ENCODE data around the gene GPR141.

Gene GPR141

GRCh38 chr7:37756797-37757551, 73.4 kb downstream of the GPR141 start:
- H2BK120ac ChIP-seq (ENCODE audit: low read depth, low read length) = no peak overlapping the region

GRCh38 chr7:37757563-37757962, 74.0 kb downstream of the GPR141 start:
- no peak overlapping the region for H3K18ac ChIP-seq (ENCODE audit: low read length)
- H4K8ac ChIP-seq (ENCODE audit: low read depth, low read length) = no peak overlapping the region
- H2BK5ac ChIP-seq (ENCODE audit: low read length) = no peak overlapping the region
- no peaks in the 10 kb centered on the region for H3K36me3 ChIP-seq (ENCODE audit: control insufficient read depth, insufficient read depth, low read length)
- no peak overlapping the region for H3K27ac ChIP-seq (ENCODE audit: low read depth, low read length)
- H2AK5ac ChIP-seq (ENCODE audit: low read length) = no peak overlapping the region
- H2BK15ac ChIP-seq (replicated peaks; ENCODE audit: low read depth) = no peak overlapping the region
- H3K27me3 ChIP-seq (ENCODE audit: insufficient read depth, low read length, poor library complexity) = no peaks in the 10 kb centered on the region
- no peaks in the 10 kb centered on the region for H3K79me1 ChIP-seq (ENCODE audit: low read length)
- WGBS (ENCODE audit: extremely low coverage, insufficient coverage, low lambda C conversion rate) = no CpG with 5 or more reads among the region's 3 CpGs
- no peak overlapping the region for H3K9ac ChIP-seq (ENCODE audit: low read length)
- no peak overlapping the region for H3K23ac ChIP-seq (ENCODE audit: low read length)
- no peak overlapping the region for H2BK120ac ChIP-seq (ENCODE audit: low read depth, low read length)
- DNase-seq = no peak
- H3K4me2 ChIP-seq (ENCODE audit: low read length) = no peak overlapping the region
- H4K5ac ChIP-seq (ENCODE audit: low read length) = no peak overlapping the region
- H3K56ac ChIP-seq (ENCODE audit: low read length) = no peak overlapping the region
- no peak overlapping the region for H3K4ac ChIP-seq (ENCODE audit: low read depth, low read length)
- no peak overlapping the region for H3K4me3 ChIP-seq (ENCODE audit: low read length)
- no peaks in the 10 kb centered on the region for H3K79me2 ChIP-seq (ENCODE audit: control insufficient read depth, insufficient read depth, low read length)
- H3K4me1 ChIP-seq (ENCODE audit: control insufficient read depth, low read depth, low read length) = no peaks in the 10 kb centered on the region

More at GRCh38 chr7:37756797-37757551, 73.4 kb downstream of the GPR141 start:
- Histone ChIP-seq H3K18ac (ENCODE audit: low read length) (no peak overlapping the region), H2AK5ac (ENCODE audit: low read length) (no peak overlapping the region), H3K9ac (ENCODE audit: low read length) (no peak overlapping the region), H3K79me2 (ENCODE audit: control insufficient read depth, insufficient read depth, low read length) (no peaks in the 10 kb centered on the region), H2BK15ac (replicated peaks; ENCODE audit: low read depth) (no peak overlapping the region), H4K5ac (ENCODE audit: low read length) (no peak overlapping the region), H3K4me3 (ENCODE audit: low read length) (no peak overlapping the region), H3K56ac (ENCODE audit: low read length) (no peak overlapping the region), H3K27me3 (ENCODE audit: insufficient read depth, low read length, poor library complexity) (no peaks in the 10 kb centered on the region), H3K27ac (ENCODE audit: low read depth, low read length) (no peak overlapping the region), H3K4me1 (ENCODE audit: control insufficient read depth, low read depth, low read length) (no peaks in the 10 kb centered on the region), H3K79me1 (ENCODE audit: low read length) (no peaks in the 10 kb centered on the region), H3K23ac (ENCODE audit: low read length) (no peak overlapping the region), H4K8ac (ENCODE audit: low read depth, low read length) (no peak overlapping the region), H3K4ac (ENCODE audit: low read depth, low read length) (no peak overlapping the region), H3K36me3 (ENCODE audit: control insufficient read depth, insufficient read depth, low read length) (no peaks in the 10 kb centered on the region), H2BK5ac (ENCODE audit: low read length) (no peak overlapping the region), H3K4me2 (ENCODE audit: low read length) (no peak overlapping the region)
- DNase-seq = no peak
- WGBS (ENCODE audit: extremely low coverage, insufficient coverage, low lambda C conversion rate) = no CpG with 5 or more reads among the region's 5 CpGs

GRCh38 chr7:37758501-37759045, 75.0 kb downstream of the GPR141 start:
- Histone ChIP-seq H3K27ac (ENCODE audit: low read depth, low read length) (no peak overlapping the region), H4K8ac (ENCODE audit: low read depth, low read length) (no peak overlapping the region), H2BK5ac (ENCODE audit: low read length) (no peak overlapping the region), H2BK15ac (replicated peaks; ENCODE audit: low read depth) (no peak overlapping the region), H2AK5ac (ENCODE audit: low read length) (no peak overlapping the region), H3K4me3 (ENCODE audit: low read length) (no peak overlapping the region), H3K36me3 (ENCODE audit: control insufficient read depth, insufficient read depth, low read length) (no peaks in the 10 kb centered on the region), H3K9ac (ENCODE audit: low read length) (no peak overlapping the region), H3K23ac (ENCODE audit: low read length) (no peak overlapping the region), H3K4me1 (ENCODE audit: control insufficient read depth, low read depth, low read length) (no peaks in the 10 kb centered on the region), H2BK120ac (ENCODE audit: low read depth, low read length) (no peak overlapping the region), H4K5ac (ENCODE audit: low read length) (no peak overlapping the region), H3K18ac (ENCODE audit: low read length) (no peak overlapping the region), H3K79me2 (ENCODE audit: control insufficient read depth, insufficient read depth, low read length) (no peaks in the 10 kb centered on the region), H3K56ac (ENCODE audit: low read length) (no peak overlapping the region), H3K79me1 (ENCODE audit: low read length) (no peaks in the 10 kb centered on the region), H3K4me2 (ENCODE audit: low read length) (no peak overlapping the region), H3K4ac (ENCODE audit: low read depth, low read length) (no peak overlapping the region), H3K27me3 (ENCODE audit: insufficient read depth, low read length, poor library complexity) (no peaks in the 10 kb centered on the region)
- no peak for DNase-seq
- WGBS (ENCODE audit: extremely low coverage, insufficient coverage, low lambda C conversion rate) = no CpG with 5 or more reads among the region's 3 CpGs

- H4K8ac ChIP-seq (ENCODE audit: low read depth, low read length) = no peak overlapping the region
- H3K27ac ChIP-seq (ENCODE audit: low read depth, low read length) = no peak overlapping the region
- H2BK5ac ChIP-seq (ENCODE audit: low read length) = no peak overlapping the region
- H3K23ac ChIP-seq (ENCODE audit: low read length) = no peak overlapping the region
- H2BK120ac ChIP-seq (ENCODE audit: low read depth, low read length) = no peak overlapping the region
- no peaks in the 10 kb centered on the region for H3K79me1 ChIP-seq (ENCODE audit: low read length)
- no peaks in the 10 kb centered on the region for H3K27me3 ChIP-seq (ENCODE audit: insufficient read depth, low read length, poor library complexity)
- no peaks in the 10 kb centered on the region for H3K4me1 ChIP-seq (ENCODE audit: control insufficient read depth, low read depth, low read length)
- no peak overlapping the region for H3K9ac ChIP-seq (ENCODE audit: low read length)
- no peak overlapping the region for H3K56ac ChIP-seq (ENCODE audit: low read length)
- no peak overlapping the region for H3K18ac ChIP-seq (ENCODE audit: low read length)
- H4K5ac ChIP-seq (ENCODE audit: low read length) = no peak overlapping the region
- H3K79me2 ChIP-seq (ENCODE audit: control insufficient read depth, insufficient read depth, low read length) = no peaks in the 10 kb centered on the region
- H3K36me3 ChIP-seq (ENCODE audit: control insufficient read depth, insufficient read depth, low read length) = no peaks in the 10 kb centered on the region
- no peak overlapping the region for H3K4ac ChIP-seq (ENCODE audit: low read depth, low read length)
- H3K4me3 ChIP-seq (ENCODE audit: low read length) = no peak overlapping the region
- H2AK5ac ChIP-seq (ENCODE audit: low read length) = no peak overlapping the region
- no peak for DNase-seq
- no peak overlapping the region for H3K4me2 ChIP-seq (ENCODE audit: low read length)
- no peak overlapping the region for H2BK15ac ChIP-seq (replicated peaks; ENCODE audit: low read depth)
- WGBS (ENCODE audit: extremely low coverage, insufficient coverage, low lambda C conversion rate) = no CpG with 5 or more reads among the region's 5 CpGs
These were observed 76.0 kb downstream of the GPR141 start for GRCh38 chr7:37759526-37759925.

- H4K8ac ChIP-seq (ENCODE audit: low read depth, low read length) = no peak overlapping the region
- H3K9ac ChIP-seq (ENCODE audit: low read length) = no peak overlapping the region
- H3K23ac ChIP-seq (ENCODE audit: low read length) = no peak overlapping the region
- DNase-seq = no peak
- H4K5ac ChIP-seq (ENCODE audit: low read length) = no peak overlapping the region
- no peaks in the 10 kb centered on the region for H3K79me1 ChIP-seq (ENCODE audit: low read length)
- no peak overlapping the region for H2AK5ac ChIP-seq (ENCODE audit: low read length)
- H3K27me3 ChIP-seq (ENCODE audit: insufficient read depth, low read length, poor library complexity) = no peaks in the 10 kb centered on the region
- no peak overlapping the region for H2BK5ac ChIP-seq (ENCODE audit: low read length)
- H3K79me2 ChIP-seq (ENCODE audit: control insufficient read depth, insufficient read depth, low read length) = no peaks in the 10 kb centered on the region
- no peak overlapping the region for H2BK15ac ChIP-seq (replicated peaks; ENCODE audit: low read depth)
- H3K4me1 ChIP-seq (ENCODE audit: control insufficient read depth, low read depth, low read length) = no peaks in the 10 kb centered on the region
- H3K4ac ChIP-seq (ENCODE audit: low read depth, low read length) = no peak overlapping the region
- no peak overlapping the region for H3K56ac ChIP-seq (ENCODE audit: low read length)
- H3K18ac ChIP-seq (ENCODE audit: low read length) = no peak overlapping the region
- no peak overlapping the region for H2BK120ac ChIP-seq (ENCODE audit: low read depth, low read length)
- H3K36me3 ChIP-seq (ENCODE audit: control insufficient read depth, insufficient read depth, low read length) = no peaks in the 10 kb centered on the region
- no peak overlapping the region for H3K27ac ChIP-seq (ENCODE audit: low read depth, low read length)
- H3K4me2 ChIP-seq (ENCODE audit: low read length) = no peak overlapping the region
- no peak overlapping the region for H3K4me3 ChIP-seq (ENCODE audit: low read length)
- no CpG with 5 or more reads among the region's 4 CpGs for WGBS (ENCODE audit: extremely low coverage, insufficient coverage, low lambda C conversion rate)
These were observed 81.9 kb downstream of the GPR141 start for GRCh38 chr7:37765421-37765829.

Measured in mesendoderm (in vitro differentiated cells).